A673 (cell line): ENCODE measurements around the gene MEF2C. TPM values are rescaled to one million over a fixed set of nuclear protein-coding genes. Genes with fewer than 3 reads are reported as not detected.

Source experiments
- BruUV-seq: library from RNA; stranded (reverse); fragments of 400-500 nt; replicated peaks from 2 replicates; lab custom pipeline; 2021; lab: Mats Ljungman, UMichigan
- CTCF ChIA-PET: fragments of 300-600 bp; sonication (Branson Sonifier 250); formaldehyde crosslinking; loops from one replicate; lab custom pipeline; 2022; ENCODE audit warnings: antibody characterized with exemption; lab: Charles Lee
- POLR2A ChIA-PET: fragments of 300-600 bp; sonication (Branson Sonifier 250); formaldehyde crosslinking; loops from one replicate; lab custom pipeline; 2022; ENCODE audit warnings: antibody characterized with exemption; ENCODE audit not compliant: low non-redundant PET; lab: Charles Lee
- DNase-seq: peaks from one replicate; pipeline ENCODE4 v3.0.0-alpha.2; 2015; ENCODE audit warnings: low spot score
- H3K27ac ChIP-seq: fragments of 200-600 bp; sonication (generic); 2 replicates; pipeline ENCODE4 v1.5.1; 2016; ENCODE audit warnings: mixed run types, low read depth, mild to moderate bottlenecking, mixed read lengths, antibody characterized with exemption, low read length; ENCODE audit not compliant: poor library complexity, severe bottlenecking
- H3K27me3 ChIP-seq: fragments of 200-600 bp; sonication (generic); replicated peaks from 2 replicates; pipeline ENCODE4 v1.6.1; 2017; ENCODE audit warnings: mixed run types, low read depth, mild to moderate bottlenecking, mixed read lengths, antibody characterized with exemption, low read length; ENCODE audit not compliant: insufficient read depth, poor library complexity
- H3K36me3 ChIP-seq: fragments of 200-600 bp; sonication (generic); 2 replicates; pipeline ENCODE4 v1.6.1; 2016; ENCODE audit warnings: mixed run types, mild to moderate bottlenecking, mixed read lengths, antibody characterized with exemption, low read length; ENCODE audit not compliant: insufficient read depth, poor library complexity, severe bottlenecking
- H3K4me1 ChIP-seq: fragments of 200-600 bp; sonication (generic); 2 replicates; pipeline ENCODE4 v1.6.1; 2017; ENCODE audit warnings: mixed run types, mild to moderate bottlenecking, mixed read lengths, antibody characterized with exemption, low read length; ENCODE audit not compliant: insufficient read depth, poor library complexity, severe bottlenecking
- H3K4me3 ChIP-seq: fragments of 200-600 bp; sonication (generic); 2 replicates; pipeline ENCODE4 v1.5.1; 2016; ENCODE audit warnings: low read depth, mixed run types, mild to moderate bottlenecking, mixed read lengths, low read length; ENCODE audit not compliant: poor library complexity, severe bottlenecking
- H3K9me3 ChIP-seq: fragments of 200-600 bp; sonication (generic); 2 replicates; pipeline ENCODE4 v1.6.1; 2016; ENCODE audit warnings: mixed run types, low read depth, mild to moderate bottlenecking, mixed read lengths, antibody characterized with exemption, low read length; ENCODE audit not compliant: poor library complexity, severe bottlenecking
- EZH2 ChIP-seq: fragments of 200-600 bp; sonication (generic); IDR thresholded peaks from 2 replicates; pipeline ENCODE4 v1.6.1; 2017; ENCODE audit warnings: borderline replicate concordance, low read depth, mild to moderate bottlenecking, mixed read lengths, antibody characterized with exemption, low read length; ENCODE audit not compliant: poor library complexity, severe bottlenecking
- intact Hi-C: fragments of 100-400 bp; cut with micrococcal nuclease; formaldehyde crosslinking; loops from one replicate; pipeline ENCODE4 v1.10.0; 2022; ENCODE audit not compliant: unreplicated experiment
- total RNA-seq: library from RNA; stranded (reverse); gene quantifications from 2 replicates; pipeline ENCODE4 v1.2.3, GENCODE V29; 2021
- TF ChIP-seq, protein P1 (sequence below): fragments of 300-800, 200-600 bp; sonication (generic); conservative IDR thresholded peaks from 2 replicates; pipeline ENCODE4 v1.5.1; 2017; ENCODE audit warnings: low read depth, mild to moderate bottlenecking, antibody characterized with exemption, low read length, moderate library complexity, mixed read lengths

MEF2C gene
- total RNA-seq, 1 experiment from 2014 or later: 2.0 TPM

DNA sequence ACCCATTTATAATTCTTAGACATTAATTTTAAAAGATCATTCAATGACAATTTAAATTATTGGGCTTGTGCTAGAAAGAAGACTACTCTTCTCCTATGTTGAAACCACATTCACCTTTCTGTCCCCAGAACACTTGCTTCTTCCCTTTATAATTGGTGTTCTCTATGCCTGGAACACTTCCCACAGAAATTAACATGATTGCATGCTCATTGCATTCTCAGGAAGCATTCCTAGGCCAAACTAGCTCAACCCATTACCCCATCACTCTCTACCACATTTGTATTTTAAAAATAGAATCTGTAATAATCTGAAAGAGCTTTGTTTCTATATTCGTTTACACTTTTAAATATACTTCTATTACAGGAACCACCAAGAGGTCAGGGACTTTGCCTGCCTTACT, 184.7 kb downstream of the MEF2C start:
- Histone ChIP-seq H3K27ac (no peak overlapping the region), H3K4me3 (no peak overlapping the region), H3K27me3 (peaks cover 51% of the 10 kb centered on the region), H3K9me3 (no peaks in the 10 kb centered on the region), H3K4me1 (no peaks in the 10 kb centered on the region), H3K36me3 (no peaks in the 10 kb centered on the region)
- intact Hi-C loops: no loop called here
- CTCF ChIA-PET: no interaction called here
- DNase-seq: no peak
- POLR2A ChIA-PET: no interaction called here
- BruUV-seq: no TSS peak
- TF ChIP-seq, protein P1, sequence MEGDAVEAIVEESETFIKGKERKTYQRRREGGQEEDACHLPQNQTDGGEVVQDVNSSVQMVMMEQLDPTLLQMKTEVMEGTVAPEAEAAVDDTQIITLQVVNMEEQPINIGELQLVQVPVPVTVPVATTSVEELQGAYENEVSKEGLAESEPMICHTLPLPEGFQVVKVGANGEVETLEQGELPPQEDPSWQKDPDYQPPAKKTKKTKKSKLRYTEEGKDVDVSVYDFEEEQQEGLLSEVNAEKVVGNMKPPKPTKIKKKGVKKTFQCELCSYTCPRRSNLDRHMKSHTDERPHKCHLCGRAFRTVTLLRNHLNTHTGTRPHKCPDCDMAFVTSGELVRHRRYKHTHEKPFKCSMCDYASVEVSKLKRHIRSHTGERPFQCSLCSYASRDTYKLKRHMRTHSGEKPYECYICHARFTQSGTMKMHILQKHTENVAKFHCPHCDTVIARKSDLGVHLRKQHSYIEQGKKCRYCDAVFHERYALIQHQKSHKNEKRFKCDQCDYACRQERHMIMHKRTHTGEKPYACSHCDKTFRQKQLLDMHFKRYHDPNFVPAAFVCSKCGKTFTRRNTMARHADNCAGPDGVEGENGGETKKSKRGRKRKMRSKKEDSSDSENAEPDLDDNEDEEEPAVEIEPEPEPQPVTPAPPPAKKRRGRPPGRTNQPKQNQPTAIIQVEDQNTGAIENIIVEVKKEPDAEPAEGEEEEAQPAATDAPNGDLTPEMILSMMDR: no peak
- no peak for TF ChIP-seq EZH2

DNA sequence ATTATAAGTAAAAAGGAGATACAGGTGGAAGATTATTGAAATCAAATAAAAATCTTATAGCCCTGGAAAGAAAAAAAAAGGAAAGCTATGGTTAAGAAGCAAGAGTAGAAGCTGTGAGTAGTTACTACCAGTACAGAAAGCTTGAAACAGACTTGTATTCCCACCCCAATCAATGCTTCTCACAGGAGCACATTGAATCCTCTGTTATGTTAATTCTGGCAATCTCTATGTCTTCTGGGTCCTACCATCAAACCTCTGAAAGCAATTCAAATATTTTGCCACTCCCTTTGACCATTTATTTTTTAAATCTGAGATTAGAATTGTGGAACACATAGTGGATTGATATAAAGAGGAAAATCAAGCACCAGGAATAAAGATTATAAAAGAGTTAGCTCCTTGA, 186.5 kb downstream of the MEF2C start:
- BruUV-seq: no TSS peak

DNA sequence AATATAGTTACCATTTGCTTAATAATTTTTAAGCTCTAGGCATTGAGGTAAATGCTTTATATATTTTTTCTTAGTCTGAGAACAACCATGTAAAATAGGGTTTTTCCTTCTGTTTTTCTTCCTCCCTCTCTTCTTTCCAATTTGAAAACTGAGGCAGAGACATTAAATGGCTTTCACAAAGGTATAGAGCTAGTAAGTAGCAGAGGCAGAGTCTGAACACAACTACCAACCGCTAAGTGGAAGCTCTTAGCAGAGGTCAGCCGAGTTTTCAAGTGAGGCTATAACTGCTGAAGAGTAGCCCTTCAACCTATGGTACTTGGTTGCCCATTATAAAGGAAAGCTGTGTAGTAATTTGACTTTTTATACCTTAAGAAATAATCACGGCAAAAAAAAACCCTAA, 187.1 kb downstream of the MEF2C start:
- no peak for DNase-seq
- TF ChIP-seq, protein P1: no peak
- TF ChIP-seq EZH2: peak; percentile 19
- Histone ChIP-seq H3K27ac (no peak overlapping the region), H3K4me3 (no peak overlapping the region), H3K36me3 (no peaks in the 10 kb centered on the region), H3K9me3 (no peaks in the 10 kb centered on the region), H3K27me3 (peaks cover 73% of the 10 kb centered on the region), H3K4me1 (peaks cover 3% of the 10 kb centered on the region)
- intact Hi-C loops: no loop called here
- POLR2A ChIA-PET: no interaction called here
- no TSS peak for BruUV-seq
- CTCF ChIA-PET: no interaction called here

More for the DNA sequence above, 186.5 kb downstream of the MEF2C start:
- Histone ChIP-seq H3K27me3 (peaks cover 69% of the 10 kb centered on the region), H3K36me3 (no peaks in the 10 kb centered on the region), H3K4me3 (no peak overlapping the region), H3K4me1 (peaks cover 3% of the 10 kb centered on the region), H3K27ac (no peak overlapping the region), H3K9me3 (no peaks in the 10 kb centered on the region)
- no peak for DNase-seq
- POLR2A ChIA-PET: no interaction called here
- CTCF ChIA-PET: no interaction called here
- TF ChIP-seq EZH2: no peak
- TF ChIP-seq, protein P1: no peak
- intact Hi-C loops: no loop called here
